Stimulated activated CD8-positive, alpha-beta memory T cell treated with anti-CD3 and anti-CD28 coated beads, Interleukin-7, amount 100 ng/mL, for 1 hour (primary cell): ENCODE results near the gene PHLDB1.
A peak's percentile ranks its signal among the peaks of the same experiment; 100 is the strongest.
"Not testable (repeated sequence)": the region's sequence is repeated elsewhere in the genome, so short reads cannot be mapped to it uniquely, and the experiment has no call there.

Experiments used
- DNase-seq, 2 donors: peaks; one replicate each; pipeline ENCODE4 v3.0.0-alpha.2; 2020; ENCODE audit warnings: low read depth in 2 of 2

Gene PHLDB1

DNA sequence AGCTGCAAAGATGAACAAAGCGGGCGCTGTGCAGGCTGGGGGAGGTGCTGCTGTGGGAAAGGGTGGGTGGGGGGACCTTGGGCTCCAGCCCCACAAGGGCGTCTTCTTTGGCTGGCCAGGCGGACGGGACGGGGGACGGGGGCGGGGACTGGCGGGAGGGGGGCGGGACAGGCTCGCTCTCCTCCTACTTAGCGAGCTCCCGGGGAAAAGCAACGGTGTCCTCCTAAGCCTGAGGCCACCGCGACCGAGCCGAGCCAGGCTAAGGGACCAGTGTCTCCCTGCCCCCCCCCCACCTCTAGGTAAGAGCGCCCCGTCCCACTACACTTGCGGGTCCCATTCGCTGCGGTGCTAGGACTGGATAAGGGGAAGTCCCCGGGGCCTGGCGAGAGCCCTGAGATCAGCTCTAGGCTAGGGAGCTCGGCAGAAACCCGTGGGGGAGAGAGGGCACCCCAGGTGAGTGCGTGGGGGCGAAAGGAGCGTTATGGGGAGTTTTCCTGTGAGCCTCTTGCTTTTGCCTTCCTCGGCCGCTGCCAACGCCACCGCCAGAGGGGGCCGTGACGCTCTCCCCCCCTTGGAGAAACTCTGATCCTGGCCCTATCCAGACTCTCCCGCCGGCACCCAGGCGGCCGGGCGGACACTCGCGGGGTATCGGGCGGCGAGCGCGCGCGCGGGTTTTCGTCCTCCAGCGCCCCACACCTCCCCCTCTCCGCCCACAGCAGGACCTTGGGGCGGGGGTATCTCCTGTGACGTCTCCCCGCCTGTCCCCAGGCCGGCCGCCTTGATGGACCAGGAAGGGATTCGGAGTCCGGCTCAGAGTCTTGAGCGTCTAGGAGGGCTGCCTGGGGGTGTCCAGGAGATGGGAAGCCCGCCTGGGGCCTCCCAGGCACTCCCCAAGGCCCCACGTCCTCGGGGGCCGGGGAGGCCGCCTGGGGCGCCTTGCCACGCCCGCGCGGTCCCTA, at the start of gene PHLDB1:
TSS of gene PHLDB1 (plus strand) at position 215 of the 959 bp plus-strand sequence. CDS start 6,222 bp downstream, outside the sequence.
- peak in 1 of 2 donors; percentile 17 for DNase-seq

DNA sequence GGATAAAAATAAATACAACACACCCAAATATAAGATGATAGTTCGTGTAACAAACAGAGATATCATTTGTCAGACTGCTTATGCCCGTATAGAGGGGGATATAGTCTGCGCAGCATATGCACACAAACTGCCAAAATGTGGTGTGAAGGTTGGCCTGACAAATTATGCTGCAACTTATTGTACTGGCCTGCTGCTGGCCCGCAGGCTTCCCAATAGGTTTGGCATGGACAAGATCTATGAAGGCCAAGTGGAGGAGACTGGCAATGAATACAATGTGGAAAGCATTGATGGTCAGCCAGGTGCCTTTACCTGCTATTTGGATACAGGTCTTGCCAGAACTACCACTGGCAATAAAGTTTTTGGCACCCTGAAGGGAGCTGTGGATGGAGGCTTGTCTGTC, 46.6 kb upstream of the PHLDB1 start:
- DNase-seq, result no peak

DNA sequence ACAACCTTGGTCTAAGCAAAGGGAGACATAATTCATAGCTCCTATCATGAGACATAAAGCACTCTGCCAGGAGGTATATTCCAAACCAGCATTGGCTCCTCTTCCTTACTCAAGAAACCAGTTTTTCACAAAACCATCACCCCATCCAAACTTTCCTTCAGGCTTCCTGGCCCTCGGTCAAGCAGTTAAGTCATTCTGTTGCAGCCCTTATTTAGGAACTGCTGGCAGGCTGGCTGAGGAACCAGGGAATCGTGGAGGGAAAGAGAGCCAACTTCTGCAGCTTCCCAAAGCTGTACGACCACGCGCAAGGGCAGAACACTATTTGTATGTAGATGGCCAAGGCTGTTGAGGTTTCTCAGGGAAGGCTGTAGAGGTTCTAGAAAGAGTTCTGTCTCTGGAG, 42.4 kb upstream of the PHLDB1 start:
- DNase-seq, result no peak

DNA sequence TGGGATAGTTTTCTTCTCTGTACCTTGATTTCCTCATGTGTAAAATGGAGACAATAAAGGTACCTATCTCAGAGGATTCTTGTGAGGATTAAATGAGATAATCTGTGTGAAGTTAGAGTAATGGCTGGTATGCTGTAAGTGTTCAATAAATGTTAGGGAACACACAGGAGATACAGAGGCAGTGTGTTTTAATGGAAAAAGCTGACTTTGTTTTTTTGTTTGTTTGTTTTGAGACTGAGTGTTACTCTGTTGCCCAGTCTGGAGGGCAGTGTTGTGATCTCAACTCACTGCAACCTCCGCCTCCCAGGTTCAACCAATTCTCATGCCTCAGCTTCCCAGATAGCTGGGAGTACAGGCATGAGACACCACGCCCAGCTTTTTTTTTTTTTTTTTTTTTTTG, 37.7 kb upstream of the PHLDB1 start:
- no peak for DNase-seq

DNA sequence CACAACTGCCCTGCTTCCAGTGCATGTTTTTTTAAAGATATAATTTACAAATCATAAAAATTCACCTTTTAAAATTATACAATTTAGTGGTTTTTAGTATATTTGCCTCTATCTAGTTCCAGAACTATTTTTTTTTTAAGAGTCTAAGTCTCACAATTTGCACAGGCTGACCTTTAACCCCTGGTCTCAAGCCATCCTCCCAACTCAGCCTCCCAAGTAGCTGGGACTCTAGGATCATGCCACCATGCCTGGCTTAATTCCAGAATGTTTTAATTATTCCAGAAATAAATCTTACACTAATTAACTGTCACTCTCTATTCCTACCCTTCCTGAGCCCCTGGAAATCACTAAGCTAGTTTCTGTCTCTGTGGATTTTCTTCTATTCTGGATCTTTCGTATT, 36.6 kb upstream of the PHLDB1 start:
- no peak for DNase-seq

DNA sequence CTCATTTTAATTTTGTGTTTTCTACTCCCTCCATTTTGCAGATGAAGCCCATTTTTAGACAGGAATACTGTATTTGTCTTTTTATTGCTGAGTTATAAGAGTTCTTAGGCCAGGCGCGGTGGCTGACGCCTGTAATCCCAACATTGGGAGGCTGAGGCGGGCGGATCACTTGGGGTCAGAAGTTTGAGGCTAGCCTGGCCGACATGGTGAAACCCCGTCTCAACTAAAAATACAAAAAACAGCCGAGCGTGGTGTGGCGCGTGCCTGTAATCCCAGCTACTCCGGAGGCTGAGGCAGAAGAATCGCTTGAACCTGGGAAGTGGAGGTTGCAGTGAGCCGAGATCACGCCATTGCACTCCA, 35.7 kb upstream of the PHLDB1 start:
- DNase-seq, result not testable (repeated sequence)

DNA sequence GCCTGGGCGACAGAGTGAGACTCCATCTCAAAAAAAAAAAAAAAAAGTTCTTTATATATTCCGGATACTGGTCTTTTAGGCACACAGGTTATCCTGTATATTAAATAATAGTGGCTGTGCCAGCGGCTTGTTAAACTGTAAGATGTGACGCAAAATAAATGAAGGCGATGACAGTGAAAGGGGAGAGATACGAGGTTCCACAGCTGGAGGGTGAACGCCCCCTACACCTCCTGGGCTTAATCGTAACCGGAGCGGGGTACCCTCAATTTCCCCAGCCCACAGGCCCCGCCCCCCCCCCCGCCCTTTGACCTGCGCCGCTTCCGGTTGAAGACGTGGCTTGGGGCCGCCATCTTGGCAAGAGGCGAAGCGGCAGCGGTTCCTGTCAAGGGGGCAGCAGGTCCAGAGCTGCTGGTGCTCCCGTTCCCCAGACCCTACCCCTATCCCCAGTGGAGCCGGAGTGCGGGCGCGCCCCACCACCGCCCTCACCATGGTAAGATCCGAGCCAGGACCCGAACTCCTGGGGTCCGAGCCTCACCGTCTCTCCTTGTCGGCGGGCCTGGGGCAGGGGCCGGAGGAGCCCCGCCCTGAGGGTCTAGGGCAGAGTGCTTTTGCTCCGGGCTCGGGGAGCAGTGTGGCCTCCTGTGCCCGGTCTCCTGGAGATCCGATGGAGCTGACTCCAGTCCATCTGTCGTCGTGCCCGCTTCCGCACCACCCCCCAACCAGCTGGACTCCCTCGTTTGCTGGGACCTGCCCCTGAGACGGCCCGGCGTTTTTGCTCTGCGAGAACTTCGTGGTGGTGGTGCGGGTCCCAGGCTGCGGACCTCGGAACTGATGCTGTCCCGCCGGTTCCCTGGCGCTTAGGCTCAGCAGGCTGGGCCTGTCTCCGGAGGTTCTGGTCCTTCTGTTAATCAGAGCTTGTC, 35.1 kb upstream of the PHLDB1 start, which contains the start of gene ARCN1:
TSS of gene ARCN1 (plus strand) at position 349 of the 920 bp plus-strand sequence. CDS start at position 488, 139 bp downstream.
- peak; percentile 59 to 62 for DNase-seq

DNA sequence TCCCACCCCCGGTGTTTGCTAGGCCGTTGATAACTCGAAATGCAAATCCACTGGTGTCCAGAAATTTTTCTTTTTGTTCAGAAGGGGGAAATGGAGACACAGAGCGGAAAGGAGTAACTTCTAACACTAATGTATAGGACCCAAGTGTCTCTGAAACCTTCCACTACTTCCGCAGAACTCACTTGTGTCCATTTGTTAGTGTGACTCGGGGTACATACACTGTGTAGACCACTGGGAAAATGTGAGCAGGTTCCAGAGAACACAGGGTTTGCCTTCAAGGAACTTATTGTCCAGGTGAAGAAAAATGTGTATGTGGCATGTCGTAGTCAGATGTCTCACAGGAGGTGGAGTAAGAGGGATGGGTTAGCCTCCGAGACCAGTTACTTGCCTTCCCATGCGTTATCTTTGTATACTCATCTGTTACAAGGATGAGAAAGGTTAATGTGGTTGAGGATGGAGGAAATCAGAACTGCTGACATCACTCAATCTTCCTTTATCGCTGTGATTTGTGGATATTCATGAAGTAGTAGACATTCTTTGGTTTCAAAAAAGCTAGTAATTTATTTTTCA, 34.3 kb upstream of the PHLDB1 start:
- DNase-seq, result no peak

DNA sequence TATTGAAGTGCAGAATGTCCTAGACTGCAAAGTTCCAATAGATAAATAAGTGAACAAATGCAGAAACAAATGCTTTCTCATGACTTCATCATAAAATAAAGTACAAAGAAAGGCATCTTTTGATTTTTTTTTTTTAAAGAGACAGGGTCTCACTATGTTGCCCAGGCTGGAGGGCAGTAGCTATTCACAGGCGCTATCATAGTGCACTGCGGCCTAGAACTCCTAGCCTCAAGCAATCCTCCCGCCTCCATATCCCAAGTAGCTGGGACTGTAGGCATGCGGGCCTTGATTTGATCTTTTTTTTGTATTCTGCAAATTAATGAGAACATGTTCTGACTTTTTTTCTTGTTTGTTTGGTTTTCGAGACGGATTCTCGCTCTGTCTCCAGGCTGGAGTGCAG, 32.8 kb upstream of the PHLDB1 start:
- DNase-seq, result no peak

DNA sequence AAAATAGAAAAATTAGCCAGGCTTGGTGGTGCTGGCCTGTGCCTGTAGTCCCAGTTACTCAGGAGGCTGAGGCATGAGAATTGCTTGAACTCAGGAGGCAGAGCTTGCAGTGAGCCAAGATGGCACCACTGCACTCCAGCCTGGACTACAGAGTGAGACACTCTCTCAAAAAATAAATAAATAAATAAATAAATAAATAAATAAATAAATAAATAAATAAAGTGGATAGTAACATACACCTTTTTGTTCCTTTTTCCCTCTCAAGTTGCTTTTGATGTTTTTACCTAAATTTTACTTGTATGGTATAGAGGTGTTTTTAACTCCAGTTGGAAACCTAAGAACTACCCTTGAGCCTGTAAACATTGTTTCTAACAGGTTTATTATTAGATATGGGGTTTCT, 29.4 kb upstream of the PHLDB1 start:
- DNase-seq, result not testable (repeated sequence)

DNA sequence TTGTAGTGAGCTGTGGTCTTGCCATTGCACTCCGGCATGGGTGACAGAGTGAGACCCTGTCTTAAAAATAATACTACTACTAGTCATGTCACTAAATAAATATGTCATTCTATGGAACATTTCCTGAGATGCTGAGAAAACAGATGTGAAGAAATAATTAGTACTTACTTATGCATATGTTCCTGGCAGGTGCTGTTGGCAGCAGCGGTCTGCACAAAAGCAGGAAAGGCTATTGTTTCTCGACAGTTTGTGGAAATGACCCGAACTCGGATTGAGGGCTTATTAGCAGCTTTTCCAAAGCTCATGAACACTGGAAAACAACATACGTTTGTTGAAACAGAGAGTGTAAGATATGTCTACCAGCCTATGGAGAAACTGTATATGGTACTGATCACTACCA, 26.4 kb upstream of the PHLDB1 start:
- DNase-seq, result no peak

DNA sequence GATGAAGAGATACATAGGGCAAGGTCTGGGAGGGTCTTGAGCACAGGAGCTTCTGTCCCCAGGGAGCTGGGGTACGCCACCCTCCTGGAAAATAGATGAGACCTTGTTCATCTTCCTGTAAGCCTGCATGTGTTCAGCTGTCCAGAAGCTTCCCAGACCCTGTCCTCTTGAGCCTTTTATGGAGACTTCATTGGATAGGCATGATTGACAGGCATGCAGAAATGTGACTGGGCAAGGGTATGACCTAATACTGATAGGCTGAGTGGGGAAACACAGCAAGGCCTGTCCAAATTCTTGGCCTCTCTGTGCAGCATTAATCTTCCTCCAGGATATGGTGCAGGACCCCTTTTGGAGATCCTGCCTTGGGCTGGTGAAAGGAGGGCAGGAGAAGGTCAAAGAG, 19.5 kb upstream of the PHLDB1 start:
- no peak for DNase-seq

DNA sequence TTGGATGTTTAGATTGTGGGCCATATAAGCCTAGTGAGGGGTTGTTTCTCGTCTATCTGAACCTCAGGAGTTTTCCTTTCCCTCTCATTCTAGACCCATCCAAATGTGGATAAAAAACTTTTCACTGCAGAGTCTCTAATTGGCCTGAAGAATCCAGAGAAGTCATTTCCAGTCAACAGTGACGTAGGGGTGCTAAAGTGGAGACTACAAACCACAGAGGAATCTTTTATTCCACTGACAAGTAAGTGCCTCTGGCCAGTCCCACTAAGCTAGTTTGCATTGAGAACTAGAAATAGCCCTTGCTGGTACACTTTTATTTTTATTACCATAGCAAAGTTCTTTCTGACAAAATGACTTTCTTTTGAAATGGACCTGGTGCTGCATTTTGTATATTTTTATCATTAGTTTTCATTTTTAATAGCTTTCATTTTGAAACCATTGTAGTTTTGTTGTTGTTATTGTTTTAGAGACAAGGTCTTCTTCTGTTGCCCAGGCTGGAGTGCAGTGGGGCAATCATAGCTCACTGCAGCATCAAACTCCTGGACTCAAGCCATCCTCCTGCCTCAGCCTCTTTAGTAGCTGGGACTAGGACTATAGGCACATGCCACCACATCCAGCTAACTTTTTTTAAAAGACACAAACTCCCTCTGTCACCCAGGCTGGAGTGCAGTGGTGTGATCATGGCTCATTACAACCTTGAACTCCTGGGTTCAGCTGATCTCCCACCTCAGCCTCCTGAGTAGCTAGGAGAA, 14.6 kb upstream of the PHLDB1 start:
- no peak for DNase-seq

DNA sequence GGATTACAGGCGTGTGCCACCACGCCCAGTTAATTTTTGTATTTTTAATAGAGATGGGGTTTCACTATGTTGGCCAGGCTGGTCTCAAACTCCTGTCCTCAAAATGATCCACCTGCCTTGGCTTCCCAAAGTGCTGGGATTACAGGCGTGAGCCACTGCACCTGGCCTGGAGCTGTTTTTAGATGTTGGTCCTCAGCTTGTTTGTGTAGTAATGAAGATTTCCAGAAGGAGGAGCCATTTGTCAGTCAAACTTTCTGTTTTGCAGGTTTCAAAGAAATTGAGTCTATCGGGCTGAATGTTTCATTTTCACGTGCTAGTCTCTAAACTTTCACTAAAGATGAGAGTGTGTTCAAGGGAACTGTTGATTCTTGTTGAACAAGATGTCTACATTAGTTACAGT, 12.4 kb upstream of the PHLDB1 start:
- not testable (repeated sequence) for DNase-seq

DNA sequence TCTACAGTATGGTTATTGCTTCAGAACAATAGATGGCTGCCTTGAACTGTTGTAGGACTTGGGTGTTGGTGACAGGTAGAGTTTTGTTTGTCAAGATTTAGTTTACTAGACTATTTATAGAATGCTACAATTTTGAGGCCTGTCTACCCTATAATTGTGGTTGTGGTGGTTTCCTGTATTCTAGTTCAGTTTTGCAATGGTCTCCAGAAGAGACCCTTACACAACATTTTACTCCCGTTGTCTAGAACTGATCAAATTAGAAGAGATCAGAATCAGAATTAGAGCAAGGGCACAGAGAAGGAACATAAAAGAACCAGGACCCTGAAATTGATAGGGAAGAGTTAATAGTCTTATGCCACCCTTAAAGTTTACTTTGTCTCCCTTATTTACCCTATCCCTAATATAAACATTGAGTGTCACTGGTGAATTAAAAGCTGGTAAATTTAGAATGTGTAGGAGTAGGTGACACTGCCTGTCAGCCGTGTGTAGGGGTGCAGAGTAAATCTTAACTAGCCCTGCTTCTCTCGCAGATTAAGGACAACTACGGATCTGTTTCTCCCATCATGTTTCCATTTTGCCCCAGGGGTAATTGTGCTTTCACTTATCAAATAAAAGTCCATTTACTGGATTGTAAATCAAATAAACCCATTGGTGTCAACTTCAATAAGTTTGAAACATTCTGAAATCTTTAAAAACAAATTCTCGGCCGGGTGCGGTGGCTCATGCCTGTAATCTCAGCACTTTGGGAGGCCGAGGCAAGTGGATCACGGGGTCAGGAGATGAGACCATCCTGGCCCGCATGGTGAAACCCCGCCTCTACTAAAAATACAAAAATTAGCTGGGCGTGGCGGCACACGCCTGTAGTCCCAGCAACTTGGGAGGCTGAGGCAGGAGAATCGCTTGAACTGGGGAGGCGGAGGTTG, 10.9 kb upstream of the PHLDB1 start:
- no peak for DNase-seq

DNA sequence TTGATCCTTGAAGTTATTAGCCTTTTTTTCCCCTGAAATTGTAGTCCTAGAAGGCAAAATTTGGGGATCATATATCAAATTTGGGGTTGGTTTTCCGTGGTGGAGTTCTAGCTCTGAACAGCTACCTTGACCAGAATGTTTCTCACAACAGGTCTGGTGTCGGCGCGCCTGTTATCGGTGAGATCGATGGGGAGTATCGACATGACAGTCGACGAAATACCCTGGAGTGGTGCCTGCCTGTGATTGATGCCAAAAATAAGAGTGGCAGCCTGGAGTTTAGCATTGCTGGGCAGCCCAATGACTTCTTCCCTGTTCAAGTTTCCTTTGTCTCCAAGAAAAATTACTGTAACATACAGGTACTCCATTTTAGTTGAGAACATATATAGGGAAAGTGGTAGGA, 9.9 kb upstream of the PHLDB1 start:
- DNase-seq, result no peak

DNA sequence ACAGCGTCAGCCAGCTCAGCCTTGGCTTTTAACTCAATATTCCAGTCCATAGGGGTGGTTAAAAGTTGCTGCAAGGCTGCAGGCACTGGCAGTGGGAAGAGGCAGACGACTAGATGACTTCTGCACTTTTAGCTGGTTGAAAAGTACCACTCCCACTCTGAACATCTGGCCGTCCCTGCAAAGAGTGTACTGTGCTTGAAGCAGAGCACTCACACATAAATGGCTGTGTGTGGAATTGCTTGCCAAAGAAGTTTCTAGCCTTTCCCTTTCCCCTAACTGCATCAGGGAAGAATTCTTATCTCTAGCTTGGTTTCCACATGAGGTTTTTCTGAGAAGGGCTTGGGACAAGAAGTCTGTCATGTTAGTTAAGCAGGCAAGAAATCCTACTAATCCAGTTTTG, 5.1 kb upstream of the PHLDB1 start:
- no peak for DNase-seq

DNA sequence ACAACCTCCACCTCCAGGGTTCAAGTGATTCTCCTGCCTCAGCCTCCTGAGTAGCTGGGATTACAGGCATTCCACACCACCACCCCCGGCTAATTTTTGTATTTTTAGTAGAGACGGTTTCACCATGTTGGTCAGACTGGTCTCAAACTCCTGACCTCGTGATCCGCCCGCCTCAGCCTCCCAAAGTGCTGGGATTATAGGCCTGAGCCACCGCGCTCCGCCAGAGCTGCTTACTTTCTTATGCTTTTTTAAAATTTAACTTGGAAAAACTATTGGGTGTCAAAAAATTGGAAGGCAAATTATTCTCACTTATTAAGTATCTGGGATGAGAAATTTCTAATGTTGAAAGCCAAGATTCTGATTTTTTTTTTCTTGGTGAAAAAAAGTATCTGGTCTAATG, 3.7 kb upstream of the PHLDB1 start:
- DNase-seq, result not testable (repeated sequence)

DNA sequence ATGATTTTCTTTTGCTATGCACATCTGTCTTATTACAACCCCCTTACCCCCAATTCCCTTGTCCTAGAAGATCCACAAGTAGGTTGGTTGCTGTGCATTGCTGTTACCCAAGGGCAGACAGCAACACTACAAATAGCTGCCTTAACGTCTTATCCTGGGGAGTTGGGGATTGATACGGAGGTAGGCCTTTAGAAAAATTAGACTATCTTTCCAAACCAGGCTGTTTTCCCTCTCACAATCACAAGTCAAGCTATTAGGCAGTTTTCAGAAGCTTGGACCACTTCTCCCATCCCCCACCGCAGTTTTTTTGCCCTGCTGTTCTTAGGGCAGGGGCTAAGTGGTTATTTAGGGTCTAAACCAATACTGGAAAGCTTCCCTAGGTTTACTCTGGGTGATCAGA, 2.8 kb upstream of the PHLDB1 start:
- DNase-seq, result no peak
